Mesothelial cell of epicardium (in vitro differentiated cells): ENCODE measurements around the gene AGPAT3. TPM values are rescaled to one million over a fixed set of nuclear protein-coding genes. Genes with fewer than 3 reads are reported as not detected.

Experiments used
- DNase-seq, 2 experiments: peaks; one replicate each; pipeline ENCODE4 v3.0.0; 2021; ENCODE audit warnings: low spot score in 2 of 2; ENCODE audit not compliant: unreplicated experiment in 2 of 2
- H3K27ac Mint-ChIP-seq: 2 replicates; pipeline ENCODE4 v1.8.0; 2021; ENCODE audit warnings: mixed read lengths
- H3K27me3 Mint-ChIP-seq: 2 replicates; pipeline ENCODE4 v1.8.0; 2021; ENCODE audit warnings: low read depth, mixed read lengths
- H3K36me3 Mint-ChIP-seq: 2 replicates; pipeline ENCODE4 v1.8.0; 2021; ENCODE audit warnings: mixed read lengths
- H3K4me1 Mint-ChIP-seq: 2 replicates; pipeline ENCODE4 v1.8.0; 2021; ENCODE audit warnings: mixed read lengths
- H3K4me3 Mint-ChIP-seq: 2 replicates; pipeline ENCODE4 v1.8.0; 2021; ENCODE audit warnings: mild to moderate bottlenecking, moderate library complexity, mixed read lengths
- H3K9me3 Mint-ChIP-seq: 2 replicates; pipeline ENCODE4 v1.8.0; 2021; ENCODE audit warnings: mixed read lengths
- CTCF ChIP-seq: fragments of 200-600 bp; sonication (generic); IDR thresholded peaks from one replicate; pipeline ENCODE4 v1.5.0; 2021; ENCODE audit warnings: antibody characterized with exemption; ENCODE audit not compliant: unreplicated experiment
- total RNA-seq: library from RNA; stranded (reverse); gene quantifications from 3 replicates; pipeline ENCODE4 v1.2.1, GENCODE V29; 2021

The AGPAT3 gene
- total RNA-seq, 1 donor from 2014 or later, result 71.0 TPM

GRCh38 chr21:43966946-43967512, 102.0 kb downstream of the AGPAT3 start:
- TF ChIP-seq CTCF, result no peak
- no peak for DNase-seq
- Mint-ChIP-seq H3K9me3 (peaks cover 7% of the 10 kb centered on the region), H3K27me3 (no peaks in the 10 kb centered on the region), H3K4me1 (no peaks in the 10 kb centered on the region), H3K36me3 (peaks cover 26% of the 10 kb centered on the region), H3K27ac (no peak overlapping the region), H3K4me3 (no peak overlapping the region)

- DNase-seq, result no peak
- no peaks in the 10 kb centered on the region for H3K4me1 Mint-ChIP-seq
- TF ChIP-seq CTCF, result no peak
- H3K27me3 Mint-ChIP-seq, result no peaks in the 10 kb centered on the region
- peaks cover 5% of the 10 kb centered on the region for H3K9me3 Mint-ChIP-seq
- no peak overlapping the region for H3K27ac Mint-ChIP-seq
- H3K36me3 Mint-ChIP-seq, result peaks cover 19% of the 10 kb centered on the region
- H3K4me3 Mint-ChIP-seq, result no peak overlapping the region
Measured at GRCh38 chr21:43967981-43968380, 103.0 kb downstream of the AGPAT3 start.

GRCh38 chr21:43968410-43969114, 103.5 kb downstream of the AGPAT3 start:
- H3K27ac Mint-ChIP-seq, result no peak overlapping the region
- H3K9me3 Mint-ChIP-seq, result peaks cover 2% of the 10 kb centered on the region
- H3K4me1 Mint-ChIP-seq, result no peaks in the 10 kb centered on the region
- TF ChIP-seq CTCF, result no peak
- no peak overlapping the region for H3K4me3 Mint-ChIP-seq
- H3K36me3 Mint-ChIP-seq, result peaks cover 16% of the 10 kb centered on the region
- no peak for DNase-seq
- H3K27me3 Mint-ChIP-seq, result no peaks in the 10 kb centered on the region

GRCh38 chr21:43969115-43969444, 104.1 kb downstream of the AGPAT3 start:
- no peak for DNase-seq

GRCh38 chr21:43970551-43970950, 105.5 kb downstream of the AGPAT3 start:
- H3K27ac Mint-ChIP-seq, result no peak overlapping the region
- peaks cover 9% of the 10 kb centered on the region for H3K36me3 Mint-ChIP-seq
- DNase-seq, result no peak
- H3K9me3 Mint-ChIP-seq, result no peaks in the 10 kb centered on the region
- no peaks in the 10 kb centered on the region for H3K27me3 Mint-ChIP-seq
- TF ChIP-seq CTCF, result no peak
- no peaks in the 10 kb centered on the region for H3K4me1 Mint-ChIP-seq
- no peak overlapping the region for H3K4me3 Mint-ChIP-seq

More at GRCh38 chr21:43969115-43969444, 104.1 kb downstream of the AGPAT3 start:
- no peak for TF ChIP-seq CTCF
- Mint-ChIP-seq H3K36me3 (peaks cover 13% of the 10 kb centered on the region), H3K4me3 (no peak overlapping the region), H3K9me3 (no peaks in the 10 kb centered on the region), H3K27me3 (no peaks in the 10 kb centered on the region), H3K27ac (no peak overlapping the region), H3K4me1 (no peaks in the 10 kb centered on the region)
